K562 (cell line): Measurements from ENCODE around the gene STK11. TPM values are rescaled to one million over a fixed set of nuclear protein-coding genes. Genes with fewer than 3 reads are reported as not detected.

Experiments
- ATAC-seq: fragments of 200-7000 bp; cut with Tn5 transposase; 3 replicates; pipeline ENCODE4 v1.9.1; 2020; ENCODE audit warnings: moderate library complexity
- BruUV-seq: library from RNA; stranded (reverse); fragments of 400-500 nt; replicated peaks from 2 replicates; lab custom pipeline; 2021; lab: Mats Ljungman, UMichigan
- CTCF ChIA-PET: fragments of 300-600 bp; formaldehyde crosslinking; extraction: SDS; loops from one replicate; lab custom pipeline; 2021; ENCODE audit warnings: low intra/inter-chr PET ratio; lab: Yijun Ruan, JAX
- POLR2A ChIA-PET: fragments of 300-600, 350-650 bp; sonication (Branson Sonifier 250); formaldehyde crosslinking; extraction: SDS; loops from one replicate; lab custom pipeline; 2021; ENCODE audit warnings: antibody characterized with exemption, inconsistent platforms; lab: Yijun Ruan, JAX
- DNase-seq, 4 experiments: peaks; one replicate each; pipeline versions ENCODE4 v3.0.0 to v3.0.0-alpha.2; 2011 to 2018; ENCODE audit warnings: low spot score in 3 of 4, mixed read lengths in 3 of 4; ENCODE audit errors: extremely low read depth in 1 of 4
- FAIRE-seq: peaks from 2 replicates; lab custom pipeline; 2011; peaks lifted over from hg19 to GRCh38; lab: Jason Lieb, UNC
- H2AFZ ChIP-seq: 2 replicates; pipeline ENCODE4 v1.6.0; 2011; ENCODE audit warnings: low read depth, low read length, control low read depth, inconsistent platforms
- H3K27ac ChIP-seq: fragments of 200-600 bp; 3 replicates; pipeline ENCODE4 v1.8.0; 2011; ENCODE audit warnings: low read depth, mild to moderate bottlenecking, control low read depth, inconsistent platforms, low read length, moderate library complexity, mixed read lengths; ENCODE audit errors: extremely low read depth
- H3K27me3 ChIP-seq, 2 experiments: fragments of 300-600 bp in 1 of 2; 2 replicates in 1 of 2; 3 replicates in 1 of 2; pipeline versions ENCODE4 v1.6.0 to v1.8.0; 2011; ENCODE audit warnings: inconsistent platforms in 2 of 2, low read length in 2 of 2, mild to moderate bottlenecking in 1 of 2, mixed read lengths in 1 of 2, moderate library complexity in 1 of 2; ENCODE audit not compliant: control insufficient read depth in 2 of 2, insufficient read depth in 2 of 2
- H3K36me3 ChIP-seq: fragments of 300-600 bp; 3 replicates; pipeline ENCODE4 v1.8.0; 2011; ENCODE audit warnings: mild to moderate bottlenecking, low read length, inconsistent platforms; ENCODE audit not compliant: control insufficient read depth, insufficient read depth
- H3K4me1 ChIP-seq, 2 experiments: fragments of 200-600 bp in 1 of 2; replicated peaks in 1 of 2; 2 replicates in 1 of 2; 3 replicates in 1 of 2; pipeline versions ENCODE4 v1.5.1 to v1.8.0; 2011; ENCODE audit warnings: inconsistent platforms in 2 of 2, low read length in 2 of 2, mild to moderate bottlenecking in 1 of 2, mixed read lengths in 1 of 2, moderate library complexity in 1 of 2; ENCODE audit not compliant: control insufficient read depth in 2 of 2, insufficient read depth in 2 of 2
- H3K4me2 ChIP-seq: 2 replicates; pipeline ENCODE4 v1.6.1; 2011; ENCODE audit warnings: low read length, control low read depth, inconsistent platforms, mixed read lengths; ENCODE audit not compliant: insufficient read depth
- H3K4me3 ChIP-seq: fragments of 200-600 bp; sonication (generic), shearing (Covaris generic); 2 replicates; pipeline ENCODE4 v1.5.1; 2016; ENCODE audit warnings: control low read depth, inconsistent platforms
- H3K79me2 ChIP-seq: fragments of 200-600 bp; 3 replicates; pipeline ENCODE4 v1.8.0; 2011; ENCODE audit warnings: low read length, inconsistent platforms; ENCODE audit not compliant: control insufficient read depth, insufficient read depth
- H3K9ac ChIP-seq, 2 experiments: 2 replicates each; pipeline versions ENCODE4 v1.6.0 to v1.6.1; 2011; ENCODE audit warnings: low read depth in 2 of 2, low read length in 2 of 2, control low read depth in 1 of 2, inconsistent platforms in 1 of 2, mild to moderate bottlenecking in 1 of 2, mixed read lengths in 1 of 2; ENCODE audit not compliant: insufficient read depth in 1 of 2
- H3K9me1 ChIP-seq: one replicate; pipeline ENCODE4 v1.6.0; 2011; ENCODE audit warnings: inconsistent platforms, mild to moderate bottlenecking, low read length, moderate library complexity; ENCODE audit not compliant: control insufficient read depth, insufficient read depth
- H3K9me3 ChIP-seq: replicated peaks from 2 replicates; pipeline ENCODE4 v1.5.1; 2011; ENCODE audit warnings: low read depth, low read length, inconsistent platforms; ENCODE audit not compliant: control insufficient read depth, insufficient read depth
- H4K20me1 ChIP-seq: replicated peaks from 2 replicates; pipeline ENCODE4 v1.6.1; 2011; ENCODE audit warnings: low read length, inconsistent platforms, mixed read lengths; ENCODE audit not compliant: control insufficient read depth, insufficient read depth
- ATF7 ChIP-seq: fragments of 450-650 bp; IDR thresholded peaks from 2 replicates; pipeline ENCODE4 v1.7.1; 2014; ENCODE audit warnings: mild to moderate bottlenecking, moderate library complexity
- COPS2 ChIP-seq: fragments of 450-650 bp; conservative IDR thresholded peaks from 2 replicates; pipeline ENCODE4 v1.6.1; 2016; ENCODE audit warnings: mild to moderate bottlenecking, moderate library complexity
- ESRRA ChIP-seq: fragments of 450-650 bp; IDR thresholded peaks from 2 replicates; pipeline ENCODE4 v1.6.1; 2014; ENCODE audit warnings: low read depth, mild to moderate bottlenecking, moderate library complexity, borderline replicate concordance
- KAT2B ChIP-seq: IDR thresholded peaks from one replicate; pipeline ENCODE4 v1.6.1; 2012; ENCODE audit warnings: low read depth, mild to moderate bottlenecking, control low read depth, inconsistent platforms, low read length, moderate library complexity
- KDM1A ChIP-seq, 2 experiments: fragments of 450-650 bp; IDR thresholded peaks; 2 replicates each; pipeline ENCODE4 v1.6.1; 2016; ENCODE audit warnings: mild to moderate bottlenecking in 2 of 2
- NUFIP1 ChIP-seq: fragments of 450-650 bp; IDR thresholded peaks from 2 replicates; pipeline ENCODE4 v1.6.1; 2018; ENCODE audit not compliant: partially characterized antibody
- PHF21A ChIP-seq: fragments of 450-650 bp; IDR thresholded peaks from 2 replicates; pipeline ENCODE4 v1.6.1; 2017; ENCODE audit warnings: low read depth, borderline replicate concordance
- POLR2AphosphoS5 ChIP-seq: IDR thresholded peaks from 2 replicates; pipeline ENCODE4 v1.6.1; 2011; ENCODE audit warnings: mild to moderate bottlenecking, low read depth, low read length, moderate library complexity; ENCODE audit not compliant: control insufficient read depth, insufficient read depth
- POLR2G ChIP-seq: fragments of 200-400 bp; formaldehyde crosslinking; IDR thresholded peaks from 2 replicates; pipeline ENCODE4 v1.6.1; 2017; ENCODE audit warnings: low read depth, mild to moderate bottlenecking, antibody characterized with exemption, low read length, moderate library complexity
- RBFOX2 ChIP-seq: fragments of 200-400 bp; formaldehyde crosslinking; IDR thresholded peaks from 2 replicates; pipeline ENCODE4 v1.6.1; 2017; ENCODE audit warnings: low read depth, mild to moderate bottlenecking, low read length, moderate library complexity
- SUPT5H ChIP-seq: fragments of 450-650 bp; IDR thresholded peaks from 2 replicates; pipeline ENCODE4 v1.6.1; 2016
- ZBTB1 ChIP-seq: sonication (generic); formaldehyde crosslinking; IDR thresholded peaks from 2 replicates; pipeline ENCODE4 v1.8.1; 2023; ENCODE audit warnings: missing genetic modification reagents, low read depth, mild to moderate bottlenecking, borderline replicate concordance
- WGBS: fragments of 100-300 bp; shearing (Covaris generic); methylation state at CpG from one replicate; pipeline ENCODE4 v1.1.6; 2016; ENCODE audit warnings: low coverage, mixed read lengths; ENCODE audit not compliant: insufficient coverage; ENCODE audit errors: missing lambda C conversion rate; 5-methylcytosine and 5-hydroxymethylcytosine counted together
- in situ Hi-C: fragments of 300-500 bp; cut with MboI; formaldehyde crosslinking; loops from 4 replicates; pipeline ENCODE4 v1.15.0; 2018; ENCODE audit warnings: inconsistent platforms, mixed read lengths
- intact Hi-C: fragments of 100-400 bp; cut with micrococcal nuclease; formaldehyde crosslinking; loops from 2 replicates; pipeline ENCODE4 v1.14.2; 2022
- polyA plus RNA-seq, 8 experiments: library from polyadenylated mRNA; depleted of rRNA in 4 of 8; stranded (reverse) in 5 of 8; unstranded in 3 of 8; fragments of >200 nt; fragmentation: Nextera tagmentation in 2 of 8; fragmentation: Illumina TruSeq in 1 of 8; extraction: Ambion mirVana in 2 of 8; extraction: Trizol in 1 of 8; gene quantifications; 2 replicates each; pipeline versions ENCODE4 v1.2.1 to v1.2.3, GENCODE V29; 2011 to 2014; ENCODE audit warnings: inconsistent platforms in 1 of 8, missing spikeins in 1 of 8
- total RNA-seq, 7 experiments: library from RNA; depleted of rRNA in 6 of 7; stranded (reverse); fragments of >200 nt in 6 of 7; fragmentation: Illumina TruSeq in 2 of 7; extraction: Trizol in 2 of 7; gene quantifications; 2 replicates each; pipeline versions ENCODE4 v1.2.1 to v1.2.3, GENCODE V29; 2011 to 2021; ENCODE audit warnings: low replicate concordance in 1 of 7
- TF ChIP-seq, protein P1 (sequence below): fragments of 450-650 bp; IDR thresholded peaks from 2 replicates; pipeline ENCODE4 v1.6.1; 2017; ENCODE audit warnings: antibody characterized with exemption, mild to moderate bottlenecking
- TF ChIP-seq, protein P2 (sequence below): fragments of 450-650 bp; IDR thresholded peaks from 2 replicates; pipeline ENCODE4 v1.6.1; 2018; ENCODE audit warnings: mild to moderate bottlenecking, low read depth; ENCODE audit not compliant: partially characterized antibody
- TF ChIP-seq, protein P3 (sequence below): fragments of 450-650 bp; formaldehyde crosslinking; IDR thresholded peaks from 2 replicates; pipeline ENCODE4 v1.4.0; 2020; ENCODE audit warnings: mild to moderate bottlenecking, moderate library complexity

The STK11 gene
- total and polyA plus RNA-seq, 9 of the 15 experiments (the other 6 are each of a cell fraction or from before 2014, with no cell fraction given), result 0.15 to 96.5 (median 31.7) TPM

GRCh38 chr19:1226522-1227303 lies 21.1 kb downstream of the STK11 start:
- H3K4me2 ChIP-seq, result no peak overlapping the region
- no peaks in the 10 kb centered on the region for H3K9me1 ChIP-seq
- no peaks in the 10 kb centered on the region; the same call in 1 of the 2 replicates for H3K9me3 ChIP-seq
- peaks cover 15% of the 10 kb centered on the region for H3K79me2 ChIP-seq
- in situ Hi-C loops, result loop anchor here (25.0 kb wide), 1 partner anchor 464 kb away; the partner anchor contains the start of gene MISP
- H3K9ac ChIP-seq, result no peak overlapping the region
- no TSS peak for BruUV-seq
- H3K27me3 ChIP-seq, result no peaks in the 10 kb centered on the region
- no peak overlapping the region for H2AFZ ChIP-seq
- CTCF ChIA-PET, result no interaction called here
- WGBS, result 98% methylated on average over 31 of the region's 50 CpGs
- no peak overlapping the region for H3K27ac ChIP-seq
- no peak for FAIRE-seq
- intact Hi-C loops, result no loop called here
- peaks cover 0 to 63% of the 10 kb centered on the region in 2 experiments; a peak in 2 of 5 replicates for H3K4me1 ChIP-seq
- peaks cover 65% of the 10 kb centered on the region; the same call in 2 of the 3 replicates for H3K36me3 ChIP-seq
- no peaks in the 10 kb centered on the region for H4K20me1 ChIP-seq
- DNase-seq, result no peak
- H3K4me3 ChIP-seq, result no peak overlapping the region
- POLR2A ChIA-PET, result interaction anchor here (1.5 kb wide), 1 partner anchor 10 kb away, joined by 9 read pairs; no protein-coding TSS in a partner anchor
- ATAC-seq, result no peak
- TF ChIP-seq RBFOX2, result peak; percentile 10; the same call in 1 of the 2 replicates
- TF ChIP-seq KAT2B, result no peak
- TF ChIP-seq COPS2, result no peak
- TF ChIP-seq, protein P1, sequence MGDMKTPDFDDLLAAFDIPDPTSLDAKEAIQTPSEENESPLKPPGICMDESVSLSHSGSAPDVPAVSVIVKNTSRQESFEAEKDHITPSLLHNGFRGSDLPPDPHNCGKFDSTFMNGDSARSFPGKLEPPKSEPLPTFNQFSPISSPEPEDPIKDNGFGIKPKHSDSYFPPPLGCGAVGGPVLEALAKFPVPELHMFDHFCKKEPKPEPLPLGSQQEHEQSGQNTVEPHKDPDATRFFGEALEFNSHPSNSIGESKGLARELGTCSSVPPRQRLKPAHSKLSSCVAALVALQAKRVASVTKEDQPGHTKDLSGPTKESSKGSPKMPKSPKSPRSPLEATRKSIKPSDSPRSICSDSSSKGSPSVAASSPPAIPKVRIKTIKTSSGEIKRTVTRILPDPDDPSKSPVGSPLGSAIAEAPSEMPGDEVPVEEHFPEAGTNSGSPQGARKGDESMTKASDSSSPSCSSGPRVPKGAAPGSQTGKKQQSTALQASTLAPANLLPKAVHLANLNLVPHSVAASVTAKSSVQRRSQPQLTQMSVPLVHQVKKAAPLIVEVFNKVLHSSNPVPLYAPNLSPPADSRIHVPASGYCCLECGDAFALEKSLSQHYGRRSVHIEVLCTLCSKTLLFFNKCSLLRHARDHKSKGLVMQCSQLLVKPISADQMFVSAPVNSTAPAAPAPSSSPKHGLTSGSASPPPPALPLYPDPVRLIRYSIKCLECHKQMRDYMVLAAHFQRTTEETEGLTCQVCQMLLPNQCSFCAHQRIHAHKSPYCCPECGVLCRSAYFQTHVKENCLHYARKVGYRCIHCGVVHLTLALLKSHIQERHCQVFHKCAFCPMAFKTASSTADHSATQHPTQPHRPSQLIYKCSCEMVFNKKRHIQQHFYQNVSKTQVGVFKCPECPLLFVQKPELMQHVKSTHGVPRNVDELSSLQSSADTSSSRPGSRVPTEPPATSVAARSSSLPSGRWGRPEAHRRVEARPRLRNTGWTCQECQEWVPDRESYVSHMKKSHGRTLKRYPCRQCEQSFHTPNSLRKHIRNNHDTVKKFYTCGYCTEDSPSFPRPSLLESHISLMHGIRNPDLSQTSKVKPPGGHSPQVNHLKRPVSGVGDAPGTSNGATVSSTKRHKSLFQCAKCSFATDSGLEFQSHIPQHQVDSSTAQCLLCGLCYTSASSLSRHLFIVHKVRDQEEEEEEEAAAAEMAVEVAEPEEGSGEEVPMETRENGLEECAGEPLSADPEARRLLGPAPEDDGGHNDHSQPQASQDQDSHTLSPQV, result no peak
- no peak for TF ChIP-seq ESRRA
- TF ChIP-seq NUFIP1, result no peak
- TF ChIP-seq, protein P2, sequence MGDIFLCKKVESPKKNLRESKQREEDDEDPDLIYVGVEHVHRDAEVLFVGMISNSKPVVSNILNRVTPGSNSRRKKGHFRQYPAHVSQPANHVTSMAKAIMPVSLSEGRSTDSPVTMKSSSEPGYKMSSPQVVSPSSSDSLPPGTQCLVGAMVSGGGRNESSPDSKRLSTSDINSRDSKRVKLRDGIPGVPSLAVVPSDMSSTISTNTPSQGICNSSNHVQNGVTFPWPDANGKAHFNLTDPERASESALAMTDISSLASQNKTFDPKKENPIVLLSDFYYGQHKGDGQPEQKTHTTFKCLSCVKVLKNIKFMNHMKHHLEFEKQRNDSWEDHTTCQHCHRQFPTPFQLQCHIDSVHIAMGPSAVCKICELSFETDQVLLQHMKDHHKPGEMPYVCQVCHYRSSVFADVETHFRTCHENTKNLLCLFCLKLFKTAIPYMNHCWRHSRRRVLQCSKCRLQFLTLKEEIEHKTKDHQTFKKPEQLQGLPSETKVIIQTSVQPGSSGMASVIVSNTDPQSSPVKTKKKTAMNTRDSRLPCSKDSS, result no peak
- TF ChIP-seq KDM1A (IDR thresholded peaks at IDR 0.05), result no peak
- no peak for TF ChIP-seq PHF21A
- TF ChIP-seq SUPT5H, result 0 out of 2 replicates have a peak, but pooled peaks have one; percentile 34
- peak; percentile 13 for TF ChIP-seq POLR2G
- no peak for TF ChIP-seq ZBTB1
- TF ChIP-seq ATF7, result no peak
- TF ChIP-seq POLR2AphosphoS5, result 0 out of 2 replicates have a peak, but pooled peaks have one; percentile 8
- TF ChIP-seq, protein P3, sequence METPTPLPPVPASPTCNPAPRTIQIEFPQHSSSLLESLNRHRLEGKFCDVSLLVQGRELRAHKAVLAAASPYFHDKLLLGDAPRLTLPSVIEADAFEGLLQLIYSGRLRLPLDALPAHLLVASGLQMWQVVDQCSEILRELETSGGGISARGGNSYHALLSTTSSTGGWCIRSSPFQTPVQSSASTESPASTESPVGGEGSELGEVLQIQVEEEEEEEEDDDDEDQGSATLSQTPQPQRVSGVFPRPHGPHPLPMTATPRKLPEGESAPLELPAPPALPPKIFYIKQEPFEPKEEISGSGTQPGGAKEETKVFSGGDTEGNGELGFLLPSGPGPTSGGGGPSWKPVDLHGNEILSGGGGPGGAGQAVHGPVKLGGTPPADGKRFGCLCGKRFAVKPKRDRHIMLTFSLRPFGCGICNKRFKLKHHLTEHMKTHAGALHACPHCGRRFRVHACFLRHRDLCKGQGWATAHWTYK (CRISPR knock-in tag), result peak; percentile 95
